AG09319 (cell line): Measurements from ENCODE around the gene GATA1.

Experiments used
- DNase-seq: peaks from one replicate; pipeline ENCODE4 v3.0.0-alpha.2; 2010; ENCODE audit warnings: low read depth; ENCODE audit errors: extremely low read depth
- TF ChIP-seq, protein P1 (sequence below): IDR thresholded peaks from 2 replicates; pipeline ENCODE4 v1.5.1; 2011; ENCODE audit warnings: low read depth, mild to moderate bottlenecking, inconsistent platforms, low read length, moderate library complexity

The GATA1 gene

DNA sequence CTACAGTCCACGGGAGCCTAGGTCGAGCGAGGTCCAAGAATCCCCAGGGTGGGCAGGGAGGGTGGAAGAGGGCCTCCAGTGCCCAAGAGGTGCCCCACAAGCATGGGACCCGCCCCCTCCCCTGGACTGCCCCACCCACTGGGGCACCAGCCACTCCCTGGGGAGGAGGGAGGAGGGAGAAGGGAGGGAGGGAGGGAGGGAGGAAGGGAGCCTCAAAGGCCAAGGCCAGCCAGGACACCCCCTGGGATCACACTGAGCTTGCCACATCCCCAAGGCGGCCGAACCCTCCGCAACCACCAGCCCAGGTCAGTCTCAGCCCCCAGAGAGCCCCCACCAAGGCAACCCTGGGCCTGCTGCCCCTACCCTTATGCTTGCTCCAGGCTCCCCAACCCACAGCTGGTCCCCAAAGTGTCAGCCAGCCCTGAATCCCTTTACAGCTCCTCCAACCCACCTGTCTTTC, at the start of gene GATA1:
TSS of gene GATA1 (plus strand) at position 250 of the 460 bp plus-strand sequence. CDS start 4,520 bp downstream, outside the sequence.
- no peak for DNase-seq
- TF ChIP-seq, protein P1, sequence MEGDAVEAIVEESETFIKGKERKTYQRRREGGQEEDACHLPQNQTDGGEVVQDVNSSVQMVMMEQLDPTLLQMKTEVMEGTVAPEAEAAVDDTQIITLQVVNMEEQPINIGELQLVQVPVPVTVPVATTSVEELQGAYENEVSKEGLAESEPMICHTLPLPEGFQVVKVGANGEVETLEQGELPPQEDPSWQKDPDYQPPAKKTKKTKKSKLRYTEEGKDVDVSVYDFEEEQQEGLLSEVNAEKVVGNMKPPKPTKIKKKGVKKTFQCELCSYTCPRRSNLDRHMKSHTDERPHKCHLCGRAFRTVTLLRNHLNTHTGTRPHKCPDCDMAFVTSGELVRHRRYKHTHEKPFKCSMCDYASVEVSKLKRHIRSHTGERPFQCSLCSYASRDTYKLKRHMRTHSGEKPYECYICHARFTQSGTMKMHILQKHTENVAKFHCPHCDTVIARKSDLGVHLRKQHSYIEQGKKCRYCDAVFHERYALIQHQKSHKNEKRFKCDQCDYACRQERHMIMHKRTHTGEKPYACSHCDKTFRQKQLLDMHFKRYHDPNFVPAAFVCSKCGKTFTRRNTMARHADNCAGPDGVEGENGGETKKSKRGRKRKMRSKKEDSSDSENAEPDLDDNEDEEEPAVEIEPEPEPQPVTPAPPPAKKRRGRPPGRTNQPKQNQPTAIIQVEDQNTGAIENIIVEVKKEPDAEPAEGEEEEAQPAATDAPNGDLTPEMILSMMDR, result no peak

DNA sequence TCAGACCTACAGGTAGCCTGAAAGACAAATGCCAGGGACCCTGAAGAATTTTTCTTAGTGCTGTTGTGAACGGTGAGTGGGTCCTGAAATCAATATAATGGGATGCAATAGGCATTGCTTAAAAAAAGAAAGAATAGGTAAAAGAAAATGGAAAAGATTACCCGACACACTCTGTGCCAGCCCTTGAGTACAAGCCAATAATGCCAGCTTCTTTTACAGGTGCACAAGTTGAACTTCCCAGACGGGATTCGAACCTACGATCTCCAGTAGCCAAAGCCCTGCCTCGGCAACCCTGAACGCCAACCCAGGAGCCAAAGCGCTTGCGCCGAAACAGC, 49.5 kb upstream of the GATA1 start:
- DNase-seq, result no peak
- TF ChIP-seq, protein P1, result no peak

DNA sequence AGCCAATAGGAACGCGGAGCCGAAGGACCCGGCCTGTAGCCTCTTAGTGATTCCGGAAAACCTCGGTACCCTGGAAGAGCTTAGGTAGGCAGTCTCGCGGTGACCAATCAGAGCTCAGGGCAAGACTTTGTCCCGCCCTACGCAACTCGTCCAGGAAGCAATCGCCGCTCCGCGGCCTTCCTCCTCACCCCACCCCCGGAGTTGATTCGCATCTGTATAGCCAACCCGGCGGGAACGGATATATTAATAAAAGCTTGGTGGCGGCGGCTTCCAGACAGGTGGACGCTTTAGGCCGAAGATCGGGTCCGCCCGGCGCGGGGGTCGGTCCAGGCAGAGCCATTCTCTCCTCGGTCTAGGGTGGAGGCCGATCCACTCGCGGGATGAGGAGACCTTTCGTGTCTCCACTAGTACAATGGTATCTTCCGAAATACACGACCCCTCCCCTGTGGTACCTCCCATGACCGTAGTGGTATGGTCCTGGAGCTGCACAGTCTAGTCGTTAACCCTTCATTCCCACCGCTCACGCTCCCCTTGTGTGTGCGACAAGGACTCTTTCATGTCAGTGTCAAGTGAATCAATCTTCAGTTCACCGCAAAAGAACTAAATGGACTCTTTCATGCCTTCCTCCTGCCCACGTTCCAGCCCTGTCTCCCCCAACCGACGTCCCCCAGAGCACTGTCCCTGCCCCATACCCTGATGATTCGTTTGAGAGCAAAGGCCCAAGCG, 49.0 kb upstream of the GATA1 start:
- DNase-seq, result peak; percentile 94
- TF ChIP-seq, protein P1, result no peak

- TF ChIP-seq, protein P1, result no peak
- DNase-seq, result no peak
Observed at GRCh38 chrX:48737940-48738339, 48.5 kb upstream of the GATA1 start.

DNA sequence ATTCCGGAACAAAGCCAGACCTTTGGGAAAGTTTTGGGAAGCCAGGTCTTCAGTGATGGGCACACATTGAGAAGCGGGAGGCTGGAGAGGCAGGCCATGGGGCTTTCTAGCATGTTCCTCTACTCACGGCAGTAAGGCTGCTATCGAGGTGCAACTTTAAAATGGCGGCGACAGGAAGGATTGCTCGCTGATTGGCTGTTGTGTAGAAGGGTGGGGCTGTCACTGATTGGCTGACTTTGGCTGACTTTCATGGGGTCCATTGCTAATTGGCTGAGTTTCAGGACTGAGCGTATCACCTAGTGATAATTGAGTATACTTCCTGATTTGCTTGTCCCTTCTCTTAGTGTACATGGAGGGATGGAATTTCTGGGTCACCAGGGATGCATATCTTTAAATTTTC, 44.6 kb upstream of the GATA1 start:
- DNase-seq, result no peak
- TF ChIP-seq, protein P1, result no peak

GRCh38 chrX:48745222-48745621, 41.2 kb upstream of the GATA1 start:
- DNase-seq, result no peak
- TF ChIP-seq, protein P1, result no peak

GRCh38 chrX:48747415-48748016, 38.9 kb upstream of the GATA1 start:
- TF ChIP-seq, protein P1, result no peak
- DNase-seq, result no peak
